CD14-positive monocyte (primary cell): ENCODE data around the gene NHS. TPM values are rescaled to one million over a fixed set of nuclear protein-coding genes. Genes with fewer than 3 reads are reported as not detected.

Experiments used
- DNase-seq, 3 donors: peaks; one replicate each; pipeline ENCODE4 v3.0.0-alpha.2; 2011 to 2022
- H2AFZ ChIP-seq: 2 replicates; pipeline ENCODE4 v1.6.0; 2012; ENCODE audit warnings: mild to moderate bottlenecking, low read depth, low read length, inconsistent platforms; ENCODE audit not compliant: insufficient read depth, poor library complexity, severe bottlenecking
- H3K27ac ChIP-seq, 2 donors: 1 replicate in 1 of 2; 2 replicates in 1 of 2; pipeline ENCODE4 v1.5.1; 2012 to 2013; ENCODE audit warnings: low read length in 2 of 2, control low read depth in 1 of 2, inconsistent platforms in 1 of 2, low read depth in 1 of 2, mild to moderate bottlenecking in 1 of 2
- H3K27me3 ChIP-seq, 2 donors: one replicate each; pipeline versions ENCODE4 v1.6.0 to v1.6.1; 2011 to 2013; ENCODE audit warnings: low read length in 2 of 2; ENCODE audit not compliant: control insufficient read depth in 2 of 2, insufficient read depth in 2 of 2
- H3K36me3 ChIP-seq, 2 donors: replicated peaks in 1 of 2; 1 replicate in 1 of 2; 2 replicates in 1 of 2; pipeline versions ENCODE4 v1.5.1 to v1.6.1; 2012 to 2013; ENCODE audit warnings: low read length in 2 of 2, control low read depth in 1 of 2, inconsistent platforms in 1 of 2, mild to moderate bottlenecking in 1 of 2; ENCODE audit not compliant: insufficient read depth in 2 of 2, control insufficient read depth in 1 of 2
- H3K4me1 ChIP-seq, 2 donors: 1 replicate in 1 of 2; 2 replicates in 1 of 2; pipeline versions ENCODE4 v1.5.1 to v1.6.1; 2012 to 2013; ENCODE audit warnings: low read length in 2 of 2, control low read depth in 1 of 2, inconsistent platforms in 1 of 2, mild to moderate bottlenecking in 1 of 2, moderate library complexity in 1 of 2; ENCODE audit not compliant: insufficient read depth in 2 of 2, control insufficient read depth in 1 of 2
- H3K4me2 ChIP-seq: replicated peaks from 2 replicates; pipeline ENCODE3; 2012; ENCODE audit warnings: low read length, moderate library complexity, mild to moderate bottlenecking; ENCODE audit not compliant: poor library complexity, severe bottlenecking; ENCODE audit errors: extremely low read depth
- H3K4me3 ChIP-seq, 3 experiments: fragments of 200-600 bp in 1 of 3; sonication (generic) in 1 of 3; replicated peaks in 1 of 3; 1 replicate in 2 of 3; 2 replicates in 1 of 3; pipeline ENCODE4 v1.5.1; 2011 to 2013; ENCODE audit warnings: low read length in 3 of 3, mild to moderate bottlenecking in 3 of 3, control low read depth in 2 of 3, low read depth in 2 of 3, inconsistent platforms in 1 of 3, moderate library complexity in 1 of 3
- H3K79me2 ChIP-seq: 2 replicates; pipeline ENCODE4 v1.6.0; 2012; ENCODE audit warnings: mild to moderate bottlenecking, control low read depth, inconsistent platforms, low read length, moderate library complexity; ENCODE audit not compliant: insufficient read depth
- H3K9ac ChIP-seq: 2 replicates; pipeline ENCODE4 v1.6.0; 2017; ENCODE audit warnings: low read length, mild to moderate bottlenecking; ENCODE audit not compliant: insufficient read depth, poor library complexity, severe bottlenecking
- H3K9me3 ChIP-seq, 2 donors: replicated peaks in 1 of 2; 1 replicate in 1 of 2; 2 replicates in 1 of 2; pipeline versions ENCODE4 v1.5.1 to v1.6.1; 2012 to 2013; ENCODE audit warnings: low read length in 2 of 2, control low read depth in 1 of 2; ENCODE audit not compliant: control insufficient read depth in 1 of 2, insufficient read depth in 1 of 2
- H4K20me1 ChIP-seq: 2 replicates; pipeline ENCODE4 v1.6.0; 2012; ENCODE audit warnings: mild to moderate bottlenecking, low read length, control low read depth, moderate library complexity; ENCODE audit not compliant: insufficient read depth
- H3K27ac Mint-ChIP-seq, 7 donors: one replicate each; pipeline ENCODE4 v1.8.0; 2020; ENCODE audit warnings: mild to moderate bottlenecking in 7 of 7, mixed read lengths in 7 of 7, moderate library complexity in 6 of 7, inconsistent platforms in 2 of 7
- H3K27me3 Mint-ChIP-seq, 3 donors: one replicate each; pipeline ENCODE4 v1.8.0; 2021 to 2022; ENCODE audit warnings: low read depth in 3 of 3, mild to moderate bottlenecking in 3 of 3, mixed read lengths in 3 of 3, moderate library complexity in 3 of 3, inconsistent platforms in 1 of 3
- H3K36me3 Mint-ChIP-seq, 2 donors: one replicate each; pipeline ENCODE4 v1.8.0; 2020; ENCODE audit warnings: mixed read lengths in 2 of 2, inconsistent platforms in 1 of 2, mild to moderate bottlenecking in 1 of 2
- H3K4me1 Mint-ChIP-seq: one replicate; pipeline ENCODE4 v1.8.0; 2020; ENCODE audit warnings: mild to moderate bottlenecking, mixed read lengths
- H3K4me3 Mint-ChIP-seq, 2 donors: one replicate each; pipeline ENCODE4 v1.8.0; 2020; ENCODE audit warnings: mild to moderate bottlenecking in 2 of 2, mixed read lengths in 2 of 2, moderate library complexity in 1 of 2
- H3K9me3 Mint-ChIP-seq, 7 donors: one replicate each; pipeline ENCODE4 v1.8.0; 2020 to 2022; ENCODE audit warnings: mixed read lengths in 7 of 7, mild to moderate bottlenecking in 6 of 7, moderate library complexity in 6 of 7, inconsistent platforms in 2 of 7
- CTCF ChIP-seq: fragments of 200-600 bp; IDR thresholded peaks from one replicate; pipeline ENCODE4 v1.8.0; 2022; ENCODE audit warnings: antibody characterized with exemption, mild to moderate bottlenecking
- WGBS: methylation state at CpG from one replicate; pipeline ENCODE4 v1.1.5; 2013; ENCODE audit warnings: missing lambda C conversion rate; ENCODE audit not compliant: insufficient coverage; 5-methylcytosine and 5-hydroxymethylcytosine counted together
- intact Hi-C, 2 donors: fragments of 100-400 bp; cut with micrococcal nuclease; formaldehyde crosslinking; loops; one replicate each; pipeline versions ENCODE4 v1.15.0 to v1.15.1; 2023
- polyA plus RNA-seq, 3 donors: library from polyadenylated mRNA; depleted of rRNA in 1 of 3; unstranded in 2 of 3; stranded (reverse) in 1 of 3; fragments of 300-500 nt in 2 of 3; fragments of >200 nt in 1 of 3; fragmentation: Illumina TruSeq in 2 of 3; gene quantifications; 1 replicate in 2 of 3; 2 replicates in 1 of 3; pipeline ENCODE4 v1.2.3, GENCODE V29; 2012 to 2021

Gene NHS
- polyA plus RNA-seq, 3 donors, result 0.86 to 1.8 (median 1.3) TPM

GRCh38 chrX:17376431-17377077 is 1.6 kb downstream of the NHS start:
- Mint-ChIP-seq H3K27me3 (peaks cover 57 to 89% (median 68%) of the 10 kb centered on the region in 3 donors), H3K4me3 (peak overlapping the region in 1 of 2 donors; percentile 73), H3K36me3 (no peaks in the 10 kb centered on the region), H3K9me3 (peaks cover 3 to 21% (median 11%) of the 10 kb centered on the region in 7 donors), H3K27ac (no peak overlapping the region), H3K4me1 (peaks cover 3% of the 10 kb centered on the region)
- no peak for DNase-seq
- Histone ChIP-seq H3K27me3 (peaks cover 38 to 64% of the 10 kb centered on the region in 2 donors), H3K9ac (no peak overlapping the region), H3K4me3 (no peak overlapping the region), H3K4me2 (peak overlapping the region; percentile 42), H2AFZ (no peak overlapping the region), H3K9me3 (peaks cover 0 to 25% of the 10 kb centered on the region in 2 donors), H3K4me1 (peaks cover 0 to 3% of the 10 kb centered on the region in 2 donors), H3K27ac (no peak overlapping the region), H3K36me3 (no peaks in the 10 kb centered on the region), H3K79me2 (no peaks in the 10 kb centered on the region), H4K20me1 (no peaks in the 10 kb centered on the region)
- TF ChIP-seq CTCF, result no peak
- intact Hi-C loops, result no loop called here
- 3% methylated on average over 7 of the region's 31 CpGs for WGBS

- peak in 1 of 3 donors; percentile 5 for DNase-seq
- intact Hi-C loops, result no loop called here
- H3K27ac ChIP-seq, result no peak overlapping the region
Observed at GRCh38 chrX:17377091-17377717, 2.2 kb downstream of the NHS start.

More at GRCh38 chrX:17377091-17377717, 2.2 kb downstream of the NHS start:
- Mint-ChIP-seq H3K4me1 (peaks cover 3% of the 10 kb centered on the region), H3K27ac (no peak overlapping the region), H3K9me3 (peaks cover 3 to 26% (median 15%) of the 10 kb centered on the region in 7 donors), H3K4me3 (peak overlapping the region in 1 of 2 donors; percentile 70), H3K36me3 (no peaks in the 10 kb centered on the region), H3K27me3 (peaks cover 50 to 85% (median 70%) of the 10 kb centered on the region in 3 donors)
- H3K36me3 ChIP-seq, result no peaks in the 10 kb centered on the region
- peaks cover 0 to 3% of the 10 kb centered on the region in 2 donors for H3K4me1 ChIP-seq
- H3K79me2 ChIP-seq, result no peaks in the 10 kb centered on the region
- H3K9ac ChIP-seq, result no peak overlapping the region
- no peak overlapping the region for H2AFZ ChIP-seq
- peaks cover 38 to 60% of the 10 kb centered on the region in 2 donors for H3K27me3 ChIP-seq
- TF ChIP-seq CTCF, result no peak
- under 1% methylated on average over 29 of the region's 46 CpGs for WGBS
- H3K4me2 ChIP-seq, result no peak overlapping the region
- no peak overlapping the region for H3K4me3 ChIP-seq
- peaks cover 0 to 25% of the 10 kb centered on the region in 2 donors for H3K9me3 ChIP-seq
- H4K20me1 ChIP-seq, result no peaks in the 10 kb centered on the region
